ENCODE measurements around the gene DNAH17. TPM values are rescaled to one million over a fixed set of nuclear protein-coding genes. Genes with fewer than 3 reads are reported as not detected.

DNAH17 gene
- total RNA-seq, 1 donor from 2014 or later = 0.25 TPM

DNA sequence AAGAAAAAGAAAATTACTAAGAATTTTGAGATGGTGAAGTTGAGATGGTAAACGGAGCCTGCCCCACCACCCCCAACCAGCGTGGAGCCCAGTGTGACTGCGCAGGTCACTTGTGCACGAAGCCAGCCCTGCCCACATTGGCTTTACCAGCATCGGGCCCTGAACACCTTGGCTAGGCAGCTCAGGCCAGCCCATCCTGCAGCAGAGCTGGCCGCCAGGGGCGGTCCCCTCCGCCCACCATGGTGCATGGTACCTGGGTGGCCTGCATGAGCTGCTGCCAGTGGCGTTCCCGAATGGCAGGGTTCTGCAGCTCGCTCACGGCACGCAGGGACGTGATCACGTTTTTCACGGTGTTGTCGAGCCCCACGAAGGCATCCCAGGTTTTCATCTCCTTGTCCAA lies 62.7 kb downstream of the DNAH17 start:
- Histone ChIP-seq H3K36me3 (ENCODE audit: control insufficient read depth, insufficient read depth, low read length) (no peaks in the 10 kb centered on the region), H3K4me3 (ENCODE audit: low read depth, low read length) (no peak overlapping the region), H3K27me3 (ENCODE audit: control insufficient read depth, insufficient read depth, low read length) (no peaks in the 10 kb centered on the region)
- TF ChIP-seq, protein P1, sequence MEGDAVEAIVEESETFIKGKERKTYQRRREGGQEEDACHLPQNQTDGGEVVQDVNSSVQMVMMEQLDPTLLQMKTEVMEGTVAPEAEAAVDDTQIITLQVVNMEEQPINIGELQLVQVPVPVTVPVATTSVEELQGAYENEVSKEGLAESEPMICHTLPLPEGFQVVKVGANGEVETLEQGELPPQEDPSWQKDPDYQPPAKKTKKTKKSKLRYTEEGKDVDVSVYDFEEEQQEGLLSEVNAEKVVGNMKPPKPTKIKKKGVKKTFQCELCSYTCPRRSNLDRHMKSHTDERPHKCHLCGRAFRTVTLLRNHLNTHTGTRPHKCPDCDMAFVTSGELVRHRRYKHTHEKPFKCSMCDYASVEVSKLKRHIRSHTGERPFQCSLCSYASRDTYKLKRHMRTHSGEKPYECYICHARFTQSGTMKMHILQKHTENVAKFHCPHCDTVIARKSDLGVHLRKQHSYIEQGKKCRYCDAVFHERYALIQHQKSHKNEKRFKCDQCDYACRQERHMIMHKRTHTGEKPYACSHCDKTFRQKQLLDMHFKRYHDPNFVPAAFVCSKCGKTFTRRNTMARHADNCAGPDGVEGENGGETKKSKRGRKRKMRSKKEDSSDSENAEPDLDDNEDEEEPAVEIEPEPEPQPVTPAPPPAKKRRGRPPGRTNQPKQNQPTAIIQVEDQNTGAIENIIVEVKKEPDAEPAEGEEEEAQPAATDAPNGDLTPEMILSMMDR (IDR thresholded peaks at IDR 0.05; ENCODE audit: insufficient read depth, low read length, poor library complexity, severe bottlenecking) = no peak
- DNase-seq (ENCODE audit: low read depth) = no peak

DNA sequence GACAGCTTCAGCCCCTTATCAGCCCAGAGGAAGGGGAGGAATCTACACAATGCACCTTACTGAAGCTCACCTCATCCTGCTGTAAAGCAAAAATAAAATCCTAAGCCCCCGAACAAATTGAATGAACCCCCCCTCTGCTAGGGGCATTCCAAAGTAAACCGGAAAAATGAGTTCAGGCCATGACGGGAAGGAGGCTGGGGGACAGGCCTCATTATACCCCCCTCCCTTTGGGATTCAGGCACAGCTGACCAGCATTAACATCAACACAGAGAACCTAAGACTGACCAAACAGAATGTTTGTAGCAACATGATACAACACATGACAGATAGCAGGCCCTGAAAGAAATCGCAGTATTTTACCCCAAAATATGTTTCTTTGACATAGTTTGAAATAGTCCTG lies 64.2 kb downstream of the DNAH17 start:
- Histone ChIP-seq H3K27me3 (ENCODE audit: control insufficient read depth, insufficient read depth, low read length) (no peaks in the 10 kb centered on the region), H3K36me3 (ENCODE audit: control insufficient read depth, insufficient read depth, low read length) (no peaks in the 10 kb centered on the region), H3K4me3 (ENCODE audit: low read depth, low read length) (no peak overlapping the region)
- TF ChIP-seq, protein P1 (IDR thresholded peaks at IDR 0.05; ENCODE audit: insufficient read depth, low read length, poor library complexity, severe bottlenecking) = no peak
- DNase-seq (ENCODE audit: low read depth) = no peak

DNA sequence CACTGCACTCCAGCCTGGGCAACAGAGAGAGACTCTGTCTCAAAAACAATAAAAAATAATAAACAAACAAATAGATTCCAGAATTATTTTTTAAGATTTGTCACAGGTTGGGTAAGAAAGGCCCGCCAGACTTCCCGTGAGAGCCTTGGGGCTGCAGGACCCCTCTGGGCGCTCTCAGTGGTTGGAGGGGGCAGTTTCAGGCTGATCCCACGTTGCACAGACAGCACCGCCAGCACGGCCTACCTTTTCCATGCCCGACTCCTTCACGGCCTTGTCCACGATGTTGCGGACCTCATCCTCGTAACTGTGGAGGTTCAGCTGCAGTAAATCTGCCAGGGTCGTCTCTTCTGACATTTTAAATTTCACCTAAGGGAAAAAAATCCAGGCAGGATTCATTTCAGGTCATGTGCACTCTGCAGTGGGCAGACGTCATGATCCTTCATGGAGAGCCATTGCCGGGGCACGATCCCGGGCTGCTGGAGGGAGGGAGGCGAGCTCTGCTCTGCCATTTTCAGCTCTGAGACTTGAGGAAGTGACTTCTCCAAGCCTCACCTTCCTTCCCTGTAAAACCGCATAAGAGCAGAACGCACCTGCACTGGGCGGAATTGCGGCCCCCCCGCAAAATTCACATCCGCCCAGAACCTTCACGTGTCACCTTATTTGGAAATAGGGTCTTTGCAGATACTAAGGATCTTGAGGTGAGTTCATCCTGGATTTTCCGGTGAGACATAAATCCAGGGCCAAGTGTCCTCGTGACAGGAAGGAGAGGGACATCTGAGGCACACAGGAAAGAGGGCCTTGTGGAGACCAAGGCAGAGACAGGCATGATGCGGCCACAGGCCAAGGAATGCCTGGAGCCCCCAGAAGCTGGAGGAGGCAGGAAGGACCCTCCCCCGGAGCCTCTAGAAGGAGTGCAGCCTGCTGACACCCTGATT lies 66.8 kb downstream of the DNAH17 start:
- DNase-seq (ENCODE audit: low read depth) = no peak
- TF ChIP-seq, protein P1 (IDR thresholded peaks at IDR 0.05; ENCODE audit: insufficient read depth, low read length, poor library complexity, severe bottlenecking) = no peak
- Histone ChIP-seq H3K27me3 (ENCODE audit: control insufficient read depth, insufficient read depth, low read length) (no peaks in the 10 kb centered on the region), H3K4me3 (ENCODE audit: low read depth, low read length) (no peak overlapping the region), H3K36me3 (ENCODE audit: control insufficient read depth, insufficient read depth, low read length) (no peaks in the 10 kb centered on the region)

DNA sequence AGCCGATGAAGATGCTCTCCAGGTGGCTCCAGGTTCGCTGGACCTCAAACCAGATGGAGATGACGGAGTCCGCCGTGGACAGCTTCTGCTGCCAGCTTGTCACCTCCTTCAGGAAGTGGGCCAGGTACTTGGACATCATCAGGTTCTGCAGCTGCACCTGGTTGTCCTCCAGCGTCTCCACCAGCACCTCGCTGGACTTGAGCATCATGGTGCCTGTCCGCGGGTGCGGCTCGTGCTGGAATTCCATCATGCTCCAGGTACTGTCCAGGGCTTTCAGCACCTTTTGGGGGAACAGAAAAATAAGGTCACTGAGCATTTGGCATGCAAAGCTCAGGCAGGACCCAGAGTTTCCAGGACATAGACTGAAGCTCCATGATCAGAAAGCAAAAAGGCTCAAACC lies 69.7 kb downstream of the DNAH17 start:
- H3K36me3 ChIP-seq (ENCODE audit: control insufficient read depth, insufficient read depth, low read length) = no peaks in the 10 kb centered on the region
- TF ChIP-seq, protein P1 (IDR thresholded peaks at IDR 0.05; ENCODE audit: insufficient read depth, low read length, poor library complexity, severe bottlenecking) = no peak
- no peaks in the 10 kb centered on the region for H3K27me3 ChIP-seq (ENCODE audit: control insufficient read depth, insufficient read depth, low read length)
- no peak overlapping the region for H3K4me3 ChIP-seq (ENCODE audit: low read depth, low read length)
- DNase-seq (ENCODE audit: low read depth) = no peak

DNA sequence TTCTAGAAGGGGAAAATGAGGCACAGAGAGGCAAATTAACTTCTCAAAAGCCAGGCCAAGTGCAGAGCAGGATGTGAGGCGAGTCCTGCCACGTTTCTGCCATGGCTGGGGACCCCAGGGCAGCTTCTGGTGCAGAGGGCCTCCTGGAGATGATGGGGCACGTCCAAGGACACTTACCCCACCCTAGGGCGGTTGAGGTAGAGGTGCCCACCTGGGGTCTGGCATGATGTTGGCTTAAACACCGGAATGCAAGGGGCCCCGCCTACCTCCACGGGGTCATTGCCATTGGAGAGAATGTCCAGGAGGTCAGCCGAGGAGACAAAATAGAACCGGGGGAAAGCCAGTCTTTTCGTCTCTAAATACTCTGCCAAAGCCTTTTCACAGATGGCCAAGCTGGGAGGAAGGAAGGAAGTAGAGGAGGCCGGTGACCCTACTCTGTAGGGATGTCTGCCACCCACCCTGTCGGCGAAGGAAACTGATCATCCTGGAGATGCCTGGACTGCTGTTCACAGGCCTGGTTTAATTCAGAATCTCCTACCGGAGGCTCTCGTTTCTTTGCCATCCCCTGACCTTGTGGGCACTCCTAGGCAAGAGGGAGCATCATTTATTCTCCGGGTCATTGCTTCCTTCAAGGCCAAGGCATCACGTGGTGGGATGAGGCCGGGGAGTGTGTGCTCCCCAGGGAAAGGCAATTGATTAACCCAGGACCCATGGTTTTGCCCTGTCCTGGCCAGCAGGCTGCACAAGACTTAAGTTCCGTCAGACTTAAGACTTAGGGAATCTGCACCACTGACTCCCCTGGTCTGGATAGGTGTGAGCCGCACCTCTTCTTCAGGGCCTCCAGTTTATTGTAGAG lies 70.5 kb downstream of the DNAH17 start:
- Histone ChIP-seq H3K36me3 (ENCODE audit: control insufficient read depth, insufficient read depth, low read length) (no peaks in the 10 kb centered on the region), H3K4me3 (ENCODE audit: low read depth, low read length) (no peak overlapping the region), H3K27me3 (ENCODE audit: control insufficient read depth, insufficient read depth, low read length) (no peaks in the 10 kb centered on the region)
- DNase-seq (ENCODE audit: low read depth) = no peak
- TF ChIP-seq, protein P1 (IDR thresholded peaks at IDR 0.05; ENCODE audit: insufficient read depth, low read length, poor library complexity, severe bottlenecking) = no peak
